ENCODE measurements around the gene KLRC3. TPM values are rescaled to one million over a fixed set of nuclear protein-coding genes. Genes with fewer than 3 reads are reported as not detected.
"Not testable (repeated sequence)": the region's sequence is repeated elsewhere in the genome, so short reads cannot be mapped to it uniquely, and the experiment has no call there.

KLRC3 gene
- total RNA-seq (1.7 TPM), polyA plus RNA-seq (2.6 TPM)
- long read RNA-seq, donor 1, partial matches to known transcripts, result 0 of 1 reads
- long read RNA-seq, donor 1, other reads (novel, unspliced or antisense), result 0 of 1 reads
- long read RNA-seq, donor 2, result 0 reads
- long read RNA-seq, donor 3, partial matches to known transcripts, result 9 of 10 reads
- long read RNA-seq, donor 3, other reads (novel, unspliced or antisense), result 0 of 10 reads
- long read RNA-seq, donor 4, partial matches to known transcripts, result 6 of 6 reads
- long read RNA-seq, donor 4, other reads (novel, unspliced or antisense), result 0 of 6 reads
- long read RNA-seq, donor 5, result 0 reads
- long read RNA-seq, donor 6, partial matches to known transcripts, result 0 of 2 reads
- long read RNA-seq, donor 6, other reads (novel, unspliced or antisense), result 0 of 2 reads
- long read RNA-seq, donor 7, partial matches to known transcripts, result 10 of 13 reads
- long read RNA-seq, donor 7, other reads (novel, unspliced or antisense), result 0 of 13 reads
- long read RNA-seq, donor 8, result 0 reads
- long read RNA-seq, donor 9, result 0 reads
- long read RNA-seq, donor 10, result 0 reads

- H3K27ac ChIP-seq (ENCODE audit: low read depth in 1 of 2, low read length in 1 of 2); H3K27me3 ChIP-seq (ENCODE audit: control insufficient read depth in 2 of 2, insufficient read depth in 1 of 2, low read length in 1 of 2); H3K4me3 ChIP-seq (ENCODE audit: low read length in 2 of 2); H3K9me3 ChIP-seq (ENCODE audit: control insufficient read depth in 2 of 2, insufficient read depth in 1 of 2, low read length in 1 of 2); H3K4me1 ChIP-seq (ENCODE audit: control insufficient read depth in 2 of 2, insufficient read depth in 2 of 2, low read length in 2 of 2); H3K36me3 ChIP-seq (ENCODE audit: control insufficient read depth in 2 of 2, insufficient read depth in 2 of 2, low read length in 1 of 2); DNase-seq (ENCODE audit: low read depth in 6 of 9, low spot score in 9 of 9): not testable (repeated sequence)
- WGBS, result 22% methylated on average over 1 of the region's 1 CpG
Observed at GRCh38 chr12:10420334-10420733, at the start of gene KLRC3. TSS of gene KLRC3 (minus strand) at chr12:10420595. CDS start at chr12:10420550, 45 bp downstream.

DNA sequence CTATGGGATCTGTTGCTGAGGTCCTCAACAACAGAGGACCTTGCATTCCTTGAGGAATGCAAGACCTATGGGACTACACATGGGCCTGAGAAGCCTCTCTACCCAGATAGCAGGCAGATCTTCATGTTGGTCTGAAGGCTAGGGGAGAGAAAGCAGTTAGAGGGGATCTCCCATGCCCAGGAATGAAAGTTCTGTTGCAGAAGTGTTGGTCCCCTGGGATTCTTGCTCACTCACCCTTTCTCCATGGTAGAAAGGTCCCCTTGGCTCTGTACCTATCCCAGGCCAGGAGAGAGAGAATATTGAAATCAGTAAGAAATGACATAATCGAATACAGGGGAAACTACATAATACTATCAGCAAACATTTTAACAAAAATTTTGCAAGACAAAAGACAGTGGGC is 49.3 kb upstream of the KLRC3 start:
- 98% methylated on average over 1 of the region's 1 CpG for WGBS
- Histone ChIP-seq H3K36me3 (ENCODE audit: control insufficient read depth in 2 of 2, insufficient read depth in 2 of 2, low read length in 1 of 2) (no peaks in the 10 kb centered on the region), H3K27ac (ENCODE audit: low read depth in 1 of 2, low read length in 1 of 2) (no peak overlapping the region), H3K4me3 (ENCODE audit: low read length in 2 of 2) (no peak overlapping the region), H3K4me1 (ENCODE audit: control insufficient read depth in 2 of 2, insufficient read depth in 2 of 2, low read length in 2 of 2) (no peaks in the 10 kb centered on the region), H3K27me3 (ENCODE audit: control insufficient read depth in 2 of 2, insufficient read depth in 1 of 2, low read length in 1 of 2) (no peaks in the 10 kb centered on the region), H3K9me3 (ENCODE audit: control insufficient read depth in 2 of 2, insufficient read depth in 1 of 2, low read length in 1 of 2) (no peaks in the 10 kb centered on the region)
- no peak for DNase-seq (ENCODE audit: low read depth in 6 of 9, low spot score in 9 of 9)

DNA sequence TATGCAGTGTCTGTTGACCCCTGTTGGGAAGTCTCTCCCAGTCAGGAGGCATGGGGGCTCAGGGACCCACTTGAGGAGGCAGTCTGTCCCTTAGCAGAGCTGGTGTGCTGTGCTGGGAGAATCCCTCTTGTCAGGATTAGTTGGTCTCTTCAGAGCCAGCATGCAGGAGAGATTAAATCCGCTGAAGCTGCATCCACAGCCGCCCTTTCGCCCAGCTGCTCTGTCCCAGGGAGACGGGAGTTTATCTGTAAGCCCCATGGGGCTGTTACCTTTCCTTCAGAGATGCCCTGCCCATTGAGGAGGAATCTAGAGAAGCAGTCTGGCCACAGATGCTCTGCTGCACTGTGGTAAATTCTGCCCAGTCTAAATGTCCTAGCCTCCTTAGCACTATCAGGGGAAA is 45.9 kb upstream of the KLRC3 start:
- Histone ChIP-seq H3K9me3 (ENCODE audit: control insufficient read depth in 2 of 2, insufficient read depth in 1 of 2, low read length in 1 of 2) (no peaks in the 10 kb centered on the region), H3K36me3 (ENCODE audit: control insufficient read depth in 2 of 2, insufficient read depth in 2 of 2, low read length in 1 of 2) (no peaks in the 10 kb centered on the region), H3K4me1 (ENCODE audit: control insufficient read depth in 2 of 2, insufficient read depth in 2 of 2, low read length in 2 of 2) (no peaks in the 10 kb centered on the region), H3K27me3 (ENCODE audit: control insufficient read depth in 2 of 2, insufficient read depth in 1 of 2, low read length in 1 of 2) (no peaks in the 10 kb centered on the region), H3K27ac (ENCODE audit: low read depth in 1 of 2, low read length in 1 of 2) (no peak overlapping the region), H3K4me3 (ENCODE audit: low read length in 2 of 2) (no peak overlapping the region)
- WGBS, result 99% methylated on average over 4 of the region's 4 CpGs
- DNase-seq (ENCODE audit: low read depth in 6 of 9, low spot score in 9 of 9), result no peak

DNA sequence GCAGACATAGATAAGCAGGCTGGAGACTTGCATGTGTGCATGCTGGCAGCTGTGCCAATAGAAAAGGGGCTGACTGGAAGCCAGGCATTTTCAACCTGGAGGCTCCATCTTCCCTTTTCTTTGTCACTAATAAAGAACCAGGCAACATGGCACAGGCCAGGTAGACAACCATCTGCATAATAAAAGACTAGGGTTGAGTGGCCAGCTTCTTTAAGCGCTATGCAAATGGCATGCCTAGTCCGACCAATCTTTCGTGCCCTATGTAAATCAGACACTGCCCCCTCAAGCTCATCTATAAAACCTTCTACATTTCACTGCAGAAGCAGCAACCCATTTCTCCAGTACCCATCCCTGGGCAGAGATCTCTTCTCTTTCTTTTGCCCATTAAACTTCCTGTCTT is 37.4 kb upstream of the KLRC3 start:
- no peaks in the 10 kb centered on the region for H3K36me3 ChIP-seq (ENCODE audit: control insufficient read depth in 2 of 2, insufficient read depth in 2 of 2, low read length in 1 of 2)
- no peaks in the 10 kb centered on the region for H3K4me1 ChIP-seq (ENCODE audit: control insufficient read depth in 2 of 2, insufficient read depth in 2 of 2, low read length in 2 of 2)
- no peak overlapping the region for H3K27ac ChIP-seq (ENCODE audit: low read depth in 1 of 2, low read length in 1 of 2)
- no peaks in the 10 kb centered on the region for H3K27me3 ChIP-seq (ENCODE audit: control insufficient read depth in 2 of 2, insufficient read depth in 1 of 2, low read length in 1 of 2)
- H3K4me3 ChIP-seq (ENCODE audit: low read length in 2 of 2), result no peak overlapping the region
- no peak for DNase-seq (ENCODE audit: low read depth in 6 of 9, low spot score in 9 of 9)
- WGBS, result 97% methylated on average over 3 of the region's 3 CpGs
- H3K9me3 ChIP-seq (ENCODE audit: control insufficient read depth in 2 of 2, insufficient read depth in 1 of 2, low read length in 1 of 2), result peaks cover 0 to 7% of the 10 kb centered on the region in 2 donors

DNA sequence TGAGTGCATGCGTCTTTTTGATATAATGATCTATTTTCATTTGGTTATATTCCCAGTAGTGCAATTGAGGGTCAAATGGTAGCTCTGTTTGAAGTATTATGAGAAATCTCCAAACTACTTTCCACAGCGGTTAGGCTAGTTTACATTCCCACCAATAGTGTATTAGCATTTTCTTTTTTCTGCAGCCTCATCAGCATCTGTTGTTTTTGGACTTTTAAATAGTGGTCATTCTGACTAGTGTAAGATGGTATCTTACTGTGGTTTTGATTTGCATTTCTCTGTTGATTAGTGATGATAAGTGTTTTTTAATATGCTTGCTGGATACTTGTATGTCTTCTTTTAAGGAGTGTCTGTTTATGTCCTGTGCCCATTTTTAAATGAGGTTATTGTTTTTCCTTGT is 36.5 kb upstream of the KLRC3 start:
- DNase-seq (ENCODE audit: low read depth in 6 of 9, low spot score in 9 of 9), result no peak
- no peak overlapping the region for H3K4me3 ChIP-seq (ENCODE audit: low read length in 2 of 2)
- no peaks in the 10 kb centered on the region for H3K27me3 ChIP-seq (ENCODE audit: control insufficient read depth in 2 of 2, insufficient read depth in 1 of 2, low read length in 1 of 2)
- peaks cover 0 to 7% of the 10 kb centered on the region in 2 donors for H3K9me3 ChIP-seq (ENCODE audit: control insufficient read depth in 2 of 2, insufficient read depth in 1 of 2, low read length in 1 of 2)
- no peak overlapping the region for H3K27ac ChIP-seq (ENCODE audit: low read depth in 1 of 2, low read length in 1 of 2)
- H3K4me1 ChIP-seq (ENCODE audit: control insufficient read depth in 2 of 2, insufficient read depth in 2 of 2, low read length in 2 of 2), result no peaks in the 10 kb centered on the region
- H3K36me3 ChIP-seq (ENCODE audit: control insufficient read depth in 2 of 2, insufficient read depth in 2 of 2, low read length in 1 of 2), result no peaks in the 10 kb centered on the region
- WGBS, result 98% methylated on average over 2 of the region's 2 CpGs

DNA sequence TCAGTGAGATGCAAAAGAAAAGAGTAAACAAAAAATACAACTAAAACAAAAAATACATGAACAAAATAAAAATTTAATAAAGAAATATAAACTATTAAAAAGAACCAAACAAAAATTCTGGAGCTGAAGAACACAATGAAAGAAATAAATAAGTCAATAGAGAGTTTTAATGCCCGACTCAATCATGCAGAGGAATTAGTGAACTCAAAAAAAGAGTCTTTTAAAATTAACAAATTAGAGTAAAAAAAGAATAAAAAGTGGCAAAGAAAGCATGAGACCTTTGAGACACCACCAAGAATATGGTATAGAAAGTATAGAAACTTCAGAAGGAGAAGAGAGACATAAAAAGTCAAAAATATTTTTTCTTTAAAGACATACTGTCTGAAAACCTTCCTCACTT is 35.4 kb upstream of the KLRC3 start:
- no peaks in the 10 kb centered on the region for H3K36me3 ChIP-seq (ENCODE audit: control insufficient read depth in 2 of 2, insufficient read depth in 2 of 2, low read length in 1 of 2)
- no peak overlapping the region for H3K4me3 ChIP-seq (ENCODE audit: low read length in 2 of 2)
- H3K4me1 ChIP-seq (ENCODE audit: control insufficient read depth in 2 of 2, insufficient read depth in 2 of 2, low read length in 2 of 2), result no peaks in the 10 kb centered on the region
- peaks cover 0 to 7% of the 10 kb centered on the region in 2 donors for H3K9me3 ChIP-seq (ENCODE audit: control insufficient read depth in 2 of 2, insufficient read depth in 1 of 2, low read length in 1 of 2)
- no peaks in the 10 kb centered on the region for H3K27me3 ChIP-seq (ENCODE audit: control insufficient read depth in 2 of 2, insufficient read depth in 1 of 2, low read length in 1 of 2)
- no peak for DNase-seq (ENCODE audit: low read depth in 6 of 9, low spot score in 9 of 9)
- WGBS, result 99% methylated on average over 1 of the region's 1 CpG
- H3K27ac ChIP-seq (ENCODE audit: low read depth in 1 of 2, low read length in 1 of 2), result no peak overlapping the region

GRCh38 chr12:10454531-10454930 is 34.1 kb upstream of the KLRC3 start:
- H3K9me3 ChIP-seq (ENCODE audit: control insufficient read depth in 2 of 2, insufficient read depth in 1 of 2, low read length in 1 of 2), result peaks cover 0 to 7% of the 10 kb centered on the region in 2 donors
- DNase-seq (ENCODE audit: low read depth in 6 of 9, low spot score in 9 of 9), result no peak

DNA sequence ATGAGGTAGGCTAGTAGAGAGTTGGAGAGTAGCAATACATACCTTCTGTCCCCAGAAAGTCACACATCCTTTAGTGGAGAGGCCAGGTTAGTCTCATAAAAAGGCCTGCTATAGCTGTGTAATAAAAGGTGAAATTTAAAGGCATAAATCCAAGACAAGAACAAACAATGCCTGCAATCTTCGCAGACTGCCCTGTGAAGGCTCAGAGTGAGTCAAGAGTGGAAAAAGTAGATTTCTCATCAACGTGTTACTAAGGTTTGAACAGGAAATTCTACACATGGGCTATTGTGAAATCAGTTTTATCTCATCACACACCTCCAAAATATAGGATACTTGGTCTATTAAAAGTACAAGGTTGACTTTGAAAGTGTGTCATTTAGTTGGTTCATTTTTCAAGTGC is 32.8 kb upstream of the KLRC3 start, which contains the start of gene KLRC1:
Gene KLRC1 (minus strand): TSS at position 222 of the 400 bp plus-strand sequence. CDS start 2,221 bp downstream, outside the sequence.
- Histone ChIP-seq H3K9me3 (ENCODE audit: control insufficient read depth in 2 of 2, insufficient read depth in 1 of 2, low read length in 1 of 2) (peaks cover 0 to 7% of the 10 kb centered on the region in 2 donors), H3K36me3 (ENCODE audit: control insufficient read depth in 2 of 2, insufficient read depth in 2 of 2, low read length in 1 of 2) (no peaks in the 10 kb centered on the region), H3K27me3 (ENCODE audit: control insufficient read depth in 2 of 2, insufficient read depth in 1 of 2, low read length in 1 of 2) (no peaks in the 10 kb centered on the region), H3K27ac (ENCODE audit: low read depth in 1 of 2, low read length in 1 of 2) (no peak within 1 kb of the TSS), H3K4me1 (ENCODE audit: control insufficient read depth in 2 of 2, insufficient read depth in 2 of 2, low read length in 2 of 2) (no peaks in the 10 kb centered on the region), H3K4me3 (ENCODE audit: low read length in 2 of 2) (no peak within 1 kb of the TSS)
- 73% methylated on average over 2 of the region's 2 CpGs for WGBS
- no peak for DNase-seq (ENCODE audit: low read depth in 6 of 9, low spot score in 9 of 9)

More at GRCh38 chr12:10454531-10454930, 34.1 kb upstream of the KLRC3 start:
- H3K4me1 ChIP-seq (ENCODE audit: control insufficient read depth in 2 of 2, insufficient read depth in 2 of 2, low read length in 2 of 2), result no peaks in the 10 kb centered on the region
- WGBS, result 93% methylated on average over 1 of the region's 1 CpG
- H3K36me3 ChIP-seq (ENCODE audit: control insufficient read depth in 2 of 2, insufficient read depth in 2 of 2, low read length in 1 of 2), result no peaks in the 10 kb centered on the region
- H3K27ac ChIP-seq (ENCODE audit: low read depth in 1 of 2, low read length in 1 of 2), result no peak overlapping the region
- H3K4me3 ChIP-seq (ENCODE audit: low read length in 2 of 2), result no peak overlapping the region
- H3K27me3 ChIP-seq (ENCODE audit: control insufficient read depth in 2 of 2, insufficient read depth in 1 of 2, low read length in 1 of 2), result no peaks in the 10 kb centered on the region

- Histone ChIP-seq H3K27ac (ENCODE audit: low read depth in 1 of 2, low read length in 1 of 2) (no peak overlapping the region), H3K4me1 (ENCODE audit: control insufficient read depth in 2 of 2, insufficient read depth in 2 of 2, low read length in 2 of 2) (no peaks in the 10 kb centered on the region), H3K4me3 (ENCODE audit: low read length in 2 of 2) (no peak overlapping the region), H3K27me3 (ENCODE audit: control insufficient read depth in 2 of 2, insufficient read depth in 1 of 2, low read length in 1 of 2) (no peaks in the 10 kb centered on the region), H3K9me3 (ENCODE audit: control insufficient read depth in 2 of 2, insufficient read depth in 1 of 2, low read length in 1 of 2) (no peaks in the 10 kb centered on the region), H3K36me3 (ENCODE audit: control insufficient read depth in 2 of 2, insufficient read depth in 2 of 2, low read length in 1 of 2) (no peaks in the 10 kb centered on the region)
- no peak for DNase-seq (ENCODE audit: low read depth in 6 of 9, low spot score in 9 of 9)
- over 99% methylated on average over 4 of the region's 4 CpGs for WGBS
Observed at GRCh38 chr12:10448236-10448635, 27.8 kb upstream of the KLRC3 start.
